Ishikawa (cell line): ENCODE measurements around the gene MIA2.

Experiments
- CEBPB ChIP-seq: IDR thresholded peaks from 2 replicates; pipeline ENCODE4 v1.6.1; 2012
- EGR1 ChIP-seq: IDR thresholded peaks from 2 replicates; pipeline ENCODE4 v1.6.1; 2012
- EP300 ChIP-seq: IDR thresholded peaks from 2 replicates; pipeline ENCODE4 v1.6.1; 2012; ENCODE audit warnings: borderline replicate concordance
- FOXM1 ChIP-seq: IDR thresholded peaks from 2 replicates; pipeline ENCODE4 v1.6.1; 2012; ENCODE audit warnings: low read depth, borderline replicate concordance
- MAX ChIP-seq: IDR thresholded peaks from 2 replicates; pipeline ENCODE4 v1.6.1; 2012
- REST ChIP-seq: IDR thresholded peaks from 2 replicates; pipeline ENCODE4 v1.6.1; 2012; ENCODE audit warnings: low read depth, mild to moderate bottlenecking
- TAF1 ChIP-seq: IDR thresholded peaks from 2 replicates; pipeline ENCODE4 v1.6.1; 2012; ENCODE audit warnings: low read depth, mild to moderate bottlenecking
- YY1 ChIP-seq: IDR thresholded peaks from 2 replicates; pipeline ENCODE4 v1.6.1; 2012; ENCODE audit warnings: low read depth

- TF ChIP-seq EGR1 (no peak), TAF1 (no peak), FOXM1 (no peak), YY1 (no peak), MAX (no peak), EP300 (no peak), REST (no peak), CEBPB (no peak)
These were observed 149.4 kb downstream of the MIA2 start for GRCh38 chr14:39383026-39383660.
